ENCODE data around the gene CAT. TPM values are rescaled to one million over a fixed set of nuclear protein-coding genes. Genes with fewer than 3 reads are reported as not detected.

The CAT gene
- total and polyA plus RNA-seq, 9 donors: 38.5 to 125 (median 53.9) TPM

DNA sequence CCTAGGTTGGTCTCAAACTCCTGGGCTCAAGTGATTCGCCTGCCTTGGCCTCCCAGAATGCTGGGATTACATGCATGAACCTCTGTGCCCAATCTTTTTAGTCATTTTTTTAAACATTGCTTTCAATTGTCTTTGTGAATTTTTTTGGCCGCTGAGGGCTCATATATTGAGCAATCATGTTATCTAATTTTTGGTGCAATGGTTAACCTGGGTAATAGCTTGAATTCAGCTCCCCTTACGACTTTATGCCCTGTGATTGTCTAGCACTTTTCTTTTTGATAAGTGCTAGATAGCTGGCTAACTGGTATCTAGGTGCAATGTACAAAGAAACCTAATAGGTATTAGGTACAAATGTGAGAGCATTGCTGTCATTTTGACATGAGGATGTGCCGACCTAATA lies 35.3 kb upstream of the CAT start:
- intact Hi-C loops (cut with DNase I): no loop called here
- Histone ChIP-seq H3K4me1 (ENCODE audit: insufficient read depth) (no peaks in the 10 kb centered on the region), H3K27ac (no peak overlapping the region), H3K9me3 (no peaks in the 10 kb centered on the region), H3K4me3 (no peak overlapping the region), H3K36me3 (no peaks in the 10 kb centered on the region), H3K27me3 (no peaks in the 10 kb centered on the region)
- TF ChIP-seq, protein P1, sequence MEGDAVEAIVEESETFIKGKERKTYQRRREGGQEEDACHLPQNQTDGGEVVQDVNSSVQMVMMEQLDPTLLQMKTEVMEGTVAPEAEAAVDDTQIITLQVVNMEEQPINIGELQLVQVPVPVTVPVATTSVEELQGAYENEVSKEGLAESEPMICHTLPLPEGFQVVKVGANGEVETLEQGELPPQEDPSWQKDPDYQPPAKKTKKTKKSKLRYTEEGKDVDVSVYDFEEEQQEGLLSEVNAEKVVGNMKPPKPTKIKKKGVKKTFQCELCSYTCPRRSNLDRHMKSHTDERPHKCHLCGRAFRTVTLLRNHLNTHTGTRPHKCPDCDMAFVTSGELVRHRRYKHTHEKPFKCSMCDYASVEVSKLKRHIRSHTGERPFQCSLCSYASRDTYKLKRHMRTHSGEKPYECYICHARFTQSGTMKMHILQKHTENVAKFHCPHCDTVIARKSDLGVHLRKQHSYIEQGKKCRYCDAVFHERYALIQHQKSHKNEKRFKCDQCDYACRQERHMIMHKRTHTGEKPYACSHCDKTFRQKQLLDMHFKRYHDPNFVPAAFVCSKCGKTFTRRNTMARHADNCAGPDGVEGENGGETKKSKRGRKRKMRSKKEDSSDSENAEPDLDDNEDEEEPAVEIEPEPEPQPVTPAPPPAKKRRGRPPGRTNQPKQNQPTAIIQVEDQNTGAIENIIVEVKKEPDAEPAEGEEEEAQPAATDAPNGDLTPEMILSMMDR (IDR thresholded peaks at IDR 0.05): no peak
- no peak for DNase-seq
- 70 to 82% (median 73%) methylated on average over 4 of the region's 4 CpGs for WGBS, 3 donors

DNA sequence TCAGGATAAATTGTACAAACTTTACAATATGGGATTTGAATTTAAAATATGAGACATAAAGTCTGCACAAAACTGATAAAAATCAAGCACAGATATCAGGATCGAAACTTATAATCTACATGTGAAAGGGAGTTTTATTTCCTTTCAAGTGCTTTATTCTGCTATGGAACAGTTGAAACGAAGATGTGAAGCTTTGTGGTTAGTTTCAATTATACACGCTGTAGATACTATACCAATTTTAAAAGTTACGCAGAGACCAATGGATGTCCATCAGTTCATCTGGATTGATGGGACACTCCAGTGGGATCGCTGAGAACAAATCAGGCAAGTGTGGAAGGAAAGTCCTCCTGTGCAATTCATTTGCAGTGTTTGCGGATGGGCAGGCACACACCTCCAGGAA lies 34.5 kb upstream of the CAT start:
- intact Hi-C loops (cut with DNase I): no loop called here
- TF ChIP-seq EP300 (IDR thresholded peaks at IDR 0.05) (no peak), POLR2A (IDR thresholded peaks at IDR 0.05) (no peak)
- TF ChIP-seq, protein P1 (IDR thresholded peaks at IDR 0.05): no peak
- no peaks in the 10 kb centered on the region for H3K36me3 ChIP-seq
- no peaks in the 10 kb centered on the region for H3K9me3 ChIP-seq
- no peaks in the 10 kb centered on the region for H3K4me1 ChIP-seq (ENCODE audit: insufficient read depth)
- H3K4me3 ChIP-seq: no peak overlapping the region
- no peak overlapping the region for H3K27ac ChIP-seq
- no peak for DNase-seq
- WGBS, 3 donors: 83 to 87% (median 86%) methylated on average over 6 of the region's 6 CpGs
- no peaks in the 10 kb centered on the region for H3K27me3 ChIP-seq

DNA sequence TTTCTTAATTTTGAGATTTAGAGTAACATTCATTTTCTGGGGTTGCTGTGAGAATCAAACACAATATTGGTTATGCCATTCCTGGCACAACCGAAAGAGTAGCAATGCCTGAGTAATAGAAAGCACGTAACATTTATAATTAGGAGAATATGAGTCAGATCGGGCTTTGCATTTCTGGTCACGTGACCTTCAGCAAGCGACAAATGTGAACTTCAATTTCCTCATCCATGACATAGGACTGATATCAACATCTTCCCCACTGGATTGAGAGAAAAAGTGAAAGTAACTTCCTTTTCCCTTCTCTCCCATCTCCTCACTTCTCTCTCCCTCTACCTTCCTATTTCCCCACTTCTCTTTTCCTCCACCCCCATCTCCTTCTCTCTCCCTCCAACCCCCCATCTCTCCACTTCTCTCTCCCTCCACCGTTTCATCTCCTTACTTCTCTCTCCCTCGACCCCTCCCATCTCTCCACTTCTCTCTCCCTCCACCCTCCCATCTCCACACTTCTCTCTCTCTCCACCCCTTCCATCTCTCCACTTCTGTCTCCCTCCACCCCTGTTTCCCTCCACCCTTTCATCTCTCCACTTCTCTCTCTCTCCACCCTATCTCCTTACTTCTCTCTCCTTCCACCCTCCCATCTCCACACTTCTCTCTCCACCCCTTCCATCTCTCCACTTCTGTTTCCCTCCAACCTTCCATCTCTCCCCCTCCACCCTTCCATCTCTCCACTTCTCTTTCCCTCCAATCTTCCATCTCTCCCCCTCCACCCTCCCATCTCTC lies 33.5 kb upstream of the CAT start:
- Histone ChIP-seq H3K27me3 (no peaks in the 10 kb centered on the region), H3K4me3 (no peak overlapping the region), H3K36me3 (no peaks in the 10 kb centered on the region), H3K4me1 (ENCODE audit: insufficient read depth) (no peaks in the 10 kb centered on the region), H3K27ac (no peak overlapping the region), H3K9me3 (no peaks in the 10 kb centered on the region)
- intact Hi-C loops (cut with DNase I): no loop called here
- TF ChIP-seq EP300 (IDR thresholded peaks at IDR 0.05) (no peak), POLR2A (IDR thresholded peaks at IDR 0.05) (no peak)
- TF ChIP-seq, protein P1 (IDR thresholded peaks at IDR 0.05): no peak
- 56 to 70% (median 61%) methylated on average over 5 to 7 of the region's 7 CpGs for WGBS, 3 donors
- no peak for DNase-seq

DNA sequence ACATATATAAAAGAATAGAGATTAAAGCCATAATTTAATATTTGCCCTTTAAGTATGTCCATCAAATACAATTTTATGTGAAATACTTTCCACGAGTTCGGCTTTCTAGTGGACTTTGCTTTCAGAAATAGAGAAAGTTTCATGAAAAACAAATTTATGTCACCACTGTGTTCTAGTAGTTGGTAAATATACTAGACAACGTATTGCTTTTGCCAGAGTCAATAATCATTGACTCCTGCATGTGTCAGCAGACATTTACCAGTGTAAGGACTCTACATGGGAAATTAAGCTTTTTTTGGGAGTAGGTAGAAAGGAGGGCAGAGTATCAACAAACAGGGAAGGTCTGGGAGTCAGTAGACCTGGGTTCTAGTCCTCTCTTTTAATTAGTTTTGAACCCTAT lies 32.3 kb upstream of the CAT start:
- no peaks in the 10 kb centered on the region for H3K27me3 ChIP-seq
- H3K4me3 ChIP-seq: no peak overlapping the region
- TF ChIP-seq POLR2A (IDR thresholded peaks at IDR 0.05) (no peak), EP300 (IDR thresholded peaks at IDR 0.05) (no peak)
- TF ChIP-seq, protein P1 (IDR thresholded peaks at IDR 0.05): no peak
- no peak overlapping the region for H3K27ac ChIP-seq
- no peaks in the 10 kb centered on the region for H3K4me1 ChIP-seq (ENCODE audit: insufficient read depth)
- H3K36me3 ChIP-seq: no peaks in the 10 kb centered on the region
- H3K9me3 ChIP-seq: no peaks in the 10 kb centered on the region
- DNase-seq: no peak
- WGBS, 3 donors: 81 to 86% (median 84%) methylated on average over 3 of the region's 3 CpGs
- intact Hi-C loops (cut with DNase I): no loop called here
